ENCODE results near the gene ADCYAP1R1. TPM values are rescaled to one million over a fixed set of nuclear protein-coding genes. Genes with fewer than 3 reads are reported as not detected.

Gene ADCYAP1R1
- total and polyA plus RNA-seq, 11 donors: 0.42 to 7.7 (median 1.6) TPM

GRCh38 chr7:31058688-31059087, 6.6 kb downstream of the ADCYAP1R1 start:
- Histone ChIP-seq H3K4me1 (peaks cover 0 to 5% (median 2%) of the 10 kb centered on the region in 12 donors), H3K27ac (no peak overlapping the region), H3K9me3 (no peaks in the 10 kb centered on the region), H3K36me3 (no peaks in the 10 kb centered on the region), H3K27me3 (peaks cover 0 to 25% (median 3%) of the 10 kb centered on the region in 9 donors), H3K4me3 (no peak overlapping the region)
- intact Hi-C loops (cut with DNase I): loop anchor here in 1 of 10 donors (10.0 kb wide), 1 partner anchor 64 kb away; no protein-coding TSS in a partner anchor
- WGBS, 4 donors: 88 to 96% (median 90%) methylated on average over 3 of the region's 3 CpGs
- TF ChIP-seq CTCF (IDR thresholded peaks at IDR 0.05) (no peak), POLR2A (IDR thresholded peaks at IDR 0.05) (no peak)
- no peak for DNase-seq
- ATAC-seq: no peak

- H3K4me3 ChIP-seq: no peak overlapping the region
- DNase-seq (no peak), ATAC-seq (peak in 1 of 4 donors; percentile 20)
- H3K27ac ChIP-seq: no peak overlapping the region
- no peaks in the 10 kb centered on the region for H3K36me3 ChIP-seq
- intact Hi-C loops (cut with DNase I): loop anchor here in 1 of 10 donors (10.0 kb wide), 1 partner anchor 65 kb away; no protein-coding TSS in a partner anchor
- H3K27me3 ChIP-seq: peaks cover 0 to 17% (median 0%) of the 10 kb centered on the region in 9 donors
- peaks cover 0 to 5% (median 0%) of the 10 kb centered on the region in 12 donors for H3K4me1 ChIP-seq
- TF ChIP-seq POLR2A (IDR thresholded peaks at IDR 0.05) (no peak), CTCF (IDR thresholded peaks at IDR 0.05) (peak in 1 of 12 donors; percentile 10)
- 61 to 71% (median 65%) methylated on average over 6 to 8 of the region's 8 CpGs for WGBS, 4 donors
- H3K9me3 ChIP-seq: no peaks in the 10 kb centered on the region
Measured at GRCh38 chr7:31059551-31059950, 7.4 kb downstream of the ADCYAP1R1 start.

- intact Hi-C loops (cut with DNase I): no loop called here
- no peak overlapping the region for H3K27ac ChIP-seq
- H3K4me1 ChIP-seq: peaks cover 0 to 5% (median 0%) of the 10 kb centered on the region in 12 donors
- H3K36me3 ChIP-seq: no peaks in the 10 kb centered on the region
- WGBS, 4 donors: 68 to 83% (median 79%) methylated on average over 1 to 5 of the region's 5 CpGs
- DNase-seq (no peak), ATAC-seq (no peak)
- TF ChIP-seq CTCF (IDR thresholded peaks at IDR 0.05) (no peak), POLR2A (IDR thresholded peaks at IDR 0.05) (no peak)
- no peaks in the 10 kb centered on the region for H3K9me3 ChIP-seq
- H3K27me3 ChIP-seq: peaks cover 0 to 15% (median 0%) of the 10 kb centered on the region in 9 donors
- H3K4me3 ChIP-seq: no peak overlapping the region
Measured at GRCh38 chr7:31061185-31061584, 9.1 kb downstream of the ADCYAP1R1 start.

- peaks cover 0 to 5% (median 0%) of the 10 kb centered on the region in 12 donors for H3K4me1 ChIP-seq
- H3K27me3 ChIP-seq: peaks cover 0 to 4% (median 0%) of the 10 kb centered on the region in 9 donors
- ATAC-seq (no peak), DNase-seq (no peak)
- H3K4me3 ChIP-seq: no peak overlapping the region
- 72 to 79% (median 75%) methylated on average over 7 to 8 of the region's 8 CpGs for WGBS, 4 donors
- intact Hi-C loops (cut with DNase I): no loop called here
- TF ChIP-seq CTCF (IDR thresholded peaks at IDR 0.05) (no peak), POLR2A (IDR thresholded peaks at IDR 0.05) (no peak)
- no peak overlapping the region for H3K27ac ChIP-seq
- H3K36me3 ChIP-seq: no peaks in the 10 kb centered on the region
- no peaks in the 10 kb centered on the region for H3K9me3 ChIP-seq
Measured at GRCh38 chr7:31062746-31063435, 10.8 kb downstream of the ADCYAP1R1 start.
